ENCODE data around the gene C2orf68.
"Not testable (repeated sequence)": the region's sequence is repeated elsewhere in the genome, so short reads cannot be mapped to it uniquely, and the experiment has no call there.

C2orf68 gene

DNA sequence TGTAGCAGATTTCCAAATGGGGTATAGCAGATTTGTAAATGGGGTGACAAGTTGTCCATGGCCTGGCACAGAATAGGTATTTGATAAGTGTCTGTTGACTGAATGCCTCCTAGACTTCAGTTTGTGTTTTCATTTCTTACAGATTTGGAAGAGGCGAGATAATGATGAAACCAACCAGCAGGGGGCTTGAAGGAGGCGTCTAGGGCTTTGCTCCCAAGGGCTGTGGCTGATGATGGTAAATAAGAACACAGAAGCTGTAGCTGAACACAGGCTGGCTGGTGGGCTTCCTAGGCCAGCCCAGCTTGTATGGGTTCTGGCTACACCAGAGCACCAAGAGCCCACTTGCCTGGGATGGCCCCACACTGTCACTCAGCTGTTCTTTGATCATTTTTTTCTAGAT, 36.8 kb upstream of the C2orf68 start:
- no peak overlapping the region for H3K4me3 Mint-ChIP-seq
- peaks cover 55% of the 10 kb centered on the region for H3K36me3 Mint-ChIP-seq (ENCODE audit: low read depth)
- H3K27me3 Mint-ChIP-seq (ENCODE audit: low read depth), result no peaks in the 10 kb centered on the region

GRCh38 chr2:85647823-85648526, 36.1 kb upstream of the C2orf68 start:
- peaks cover 5% of the 10 kb centered on the region for H3K4me1 Mint-ChIP-seq (ENCODE audit: low read depth)
- peak overlapping the region; percentile 2 for H3K27ac Mint-ChIP-seq
- H3K9me3 Mint-ChIP-seq, result no peaks in the 10 kb centered on the region
- H3K27me3 Mint-ChIP-seq (ENCODE audit: low read depth), result no peaks in the 10 kb centered on the region
- no peak overlapping the region for H3K4me3 Mint-ChIP-seq
- peaks cover 55% of the 10 kb centered on the region for H3K36me3 Mint-ChIP-seq (ENCODE audit: low read depth)

More for the DNA sequence above, 36.8 kb upstream of the C2orf68 start:
- peak overlapping the region; percentile 34 for H3K27ac Mint-ChIP-seq
- H3K4me1 Mint-ChIP-seq (ENCODE audit: low read depth), result peaks cover 5% of the 10 kb centered on the region
- H3K9me3 Mint-ChIP-seq, result no peaks in the 10 kb centered on the region

- H3K27ac Mint-ChIP-seq, result no peak overlapping the region
- H3K27me3 Mint-ChIP-seq (ENCODE audit: low read depth), result no peaks in the 10 kb centered on the region
- no peak overlapping the region for H3K4me3 Mint-ChIP-seq
- peaks cover 20% of the 10 kb centered on the region for H3K4me1 Mint-ChIP-seq (ENCODE audit: low read depth)
- H3K36me3 Mint-ChIP-seq (ENCODE audit: low read depth), result peaks cover 62% of the 10 kb centered on the region
- H3K9me3 Mint-ChIP-seq, result no peaks in the 10 kb centered on the region
Measured at GRCh38 chr2:85646166-85646565, 34.3 kb upstream of the C2orf68 start.

DNA sequence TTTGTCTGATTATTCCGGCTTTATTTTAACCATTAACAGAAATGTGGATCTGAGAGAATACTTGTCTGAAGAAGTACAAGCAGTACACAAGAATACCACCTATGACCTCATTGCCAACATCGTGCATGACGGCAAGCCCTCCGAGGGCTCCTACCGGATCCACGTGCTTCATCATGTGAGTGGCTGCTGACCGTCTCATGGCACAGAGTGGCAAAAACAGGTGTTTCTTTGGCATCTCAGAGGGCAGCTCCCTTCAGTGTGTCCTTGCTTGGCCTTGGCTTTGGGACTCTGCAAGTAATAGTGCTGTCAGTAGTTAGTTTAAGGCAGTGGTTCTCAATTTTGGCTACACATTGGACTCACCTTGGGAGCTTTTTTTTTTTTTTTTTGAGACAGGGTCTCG, 33.0 kb upstream of the C2orf68 start:
- H3K4me1 Mint-ChIP-seq (ENCODE audit: low read depth), result peaks cover 22% of the 10 kb centered on the region
- H3K4me3 Mint-ChIP-seq, result no peak overlapping the region
- H3K9me3 Mint-ChIP-seq, result no peaks in the 10 kb centered on the region
- H3K27ac Mint-ChIP-seq, result no peak overlapping the region
- H3K27me3 Mint-ChIP-seq (ENCODE audit: low read depth), result no peaks in the 10 kb centered on the region
- peaks cover 65% of the 10 kb centered on the region for H3K36me3 Mint-ChIP-seq (ENCODE audit: low read depth)

DNA sequence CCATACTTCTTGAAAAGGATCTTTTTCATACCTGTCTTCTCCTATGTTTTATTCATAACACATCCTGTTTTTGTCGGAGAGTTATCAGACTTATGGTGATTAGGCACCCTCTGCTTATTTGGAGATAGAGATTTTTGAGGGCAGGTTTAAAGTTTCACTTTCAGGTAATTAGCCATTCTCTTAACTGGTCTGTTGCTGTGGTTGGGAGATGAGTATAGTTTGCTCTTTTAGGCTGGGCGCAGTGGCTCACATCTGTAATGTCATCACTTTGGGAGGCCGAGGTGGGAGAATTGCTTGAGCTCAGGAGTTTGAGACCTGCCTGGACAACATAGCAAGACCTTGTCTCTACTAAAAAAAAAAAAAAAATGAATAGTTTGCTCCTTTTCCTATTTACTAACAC, 30.9 kb upstream of the C2orf68 start:
- Mint-ChIP-seq H3K27ac (peak overlapping the region; percentile 38), H3K27me3 (ENCODE audit: low read depth) (no peaks in the 10 kb centered on the region), H3K9me3 (no peaks in the 10 kb centered on the region), H3K4me1 (ENCODE audit: low read depth) (peaks cover 22% of the 10 kb centered on the region), H3K4me3 (no peak overlapping the region), H3K36me3 (ENCODE audit: low read depth) (peaks cover 55% of the 10 kb centered on the region)

DNA sequence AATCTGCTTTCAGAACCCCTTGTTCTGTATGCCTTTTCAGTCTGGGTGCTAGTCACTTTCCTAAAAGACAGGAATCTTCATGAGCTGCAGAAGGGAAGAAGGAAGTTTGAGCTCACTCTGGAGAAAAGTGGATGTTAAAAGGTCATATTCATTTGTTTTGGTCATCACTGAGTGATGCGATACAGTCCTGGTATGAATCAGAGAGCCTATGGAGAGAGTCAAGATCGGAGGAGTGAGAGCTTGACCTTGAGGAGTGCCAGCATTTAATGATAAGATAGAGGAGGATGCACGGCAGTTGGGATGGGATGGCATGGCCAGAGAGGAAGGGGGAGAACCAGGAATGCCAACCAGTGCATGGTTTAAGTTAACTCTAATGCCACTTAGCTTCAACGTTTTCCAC, 23.8 kb upstream of the C2orf68 start:
- Mint-ChIP-seq H3K4me3 (no peak overlapping the region), H3K27ac (no peak overlapping the region), H3K36me3 (ENCODE audit: low read depth) (peaks cover 47% of the 10 kb centered on the region), H3K9me3 (no peaks in the 10 kb centered on the region), H3K4me1 (ENCODE audit: low read depth) (peaks cover 13% of the 10 kb centered on the region), H3K27me3 (ENCODE audit: low read depth) (no peaks in the 10 kb centered on the region)

DNA sequence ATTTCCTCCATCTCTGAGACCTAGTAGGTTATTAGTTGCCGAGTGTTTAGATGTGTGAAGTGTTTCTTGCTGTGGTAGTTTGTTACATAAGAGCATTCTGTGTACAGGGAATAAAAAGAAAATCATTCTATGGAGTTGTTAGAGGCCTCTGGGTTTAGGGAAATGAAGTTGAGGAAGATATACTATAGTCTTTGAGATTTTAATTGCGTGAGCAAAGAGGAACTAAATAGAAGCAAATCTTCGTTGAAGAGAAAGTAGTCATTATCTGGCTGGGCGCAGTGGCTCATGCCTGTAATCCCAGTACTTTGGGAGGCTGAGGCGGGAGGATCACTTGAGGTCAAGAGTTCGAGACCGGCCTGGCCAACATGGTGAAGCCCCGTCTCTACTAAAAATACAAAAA, 23.1 kb upstream of the C2orf68 start:
- H3K36me3 Mint-ChIP-seq (ENCODE audit: low read depth), result peaks cover 49% of the 10 kb centered on the region
- H3K27ac Mint-ChIP-seq, result peak overlapping the region; percentile 8
- no peak overlapping the region for H3K4me3 Mint-ChIP-seq

DNA sequence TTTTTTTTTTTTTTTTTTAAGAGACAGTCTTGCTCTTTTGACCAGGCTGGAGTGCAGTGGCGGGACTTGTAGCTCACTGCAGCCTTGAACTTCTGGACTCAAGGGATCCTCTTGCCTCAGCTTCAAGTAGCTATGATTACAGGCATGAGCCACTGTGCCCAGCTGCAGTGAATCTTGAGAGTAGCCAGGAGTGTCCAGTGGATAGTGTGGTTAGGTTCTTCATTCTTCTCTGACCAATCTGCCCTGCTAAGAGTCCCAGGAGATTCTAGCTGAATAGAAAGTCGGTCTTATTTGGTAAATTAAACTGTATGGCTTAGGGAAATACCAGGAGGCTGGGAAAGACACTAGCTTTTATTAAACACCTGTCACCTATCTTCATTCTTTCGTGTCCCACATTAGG, 19.4 kb upstream of the C2orf68 start:
- peaks cover 17% of the 10 kb centered on the region for H3K4me1 Mint-ChIP-seq (ENCODE audit: low read depth)
- no peak overlapping the region for H3K4me3 Mint-ChIP-seq
- H3K27ac Mint-ChIP-seq, result no peak overlapping the region
- H3K36me3 Mint-ChIP-seq (ENCODE audit: low read depth), result peaks cover 52% of the 10 kb centered on the region
- no peaks in the 10 kb centered on the region for H3K9me3 Mint-ChIP-seq
- no peaks in the 10 kb centered on the region for H3K27me3 Mint-ChIP-seq (ENCODE audit: low read depth)

More for the DNA sequence above, 23.1 kb upstream of the C2orf68 start:
- peaks cover 16% of the 10 kb centered on the region for H3K4me1 Mint-ChIP-seq (ENCODE audit: low read depth)
- H3K27me3 Mint-ChIP-seq (ENCODE audit: low read depth), result no peaks in the 10 kb centered on the region
- no peaks in the 10 kb centered on the region for H3K9me3 Mint-ChIP-seq

DNA sequence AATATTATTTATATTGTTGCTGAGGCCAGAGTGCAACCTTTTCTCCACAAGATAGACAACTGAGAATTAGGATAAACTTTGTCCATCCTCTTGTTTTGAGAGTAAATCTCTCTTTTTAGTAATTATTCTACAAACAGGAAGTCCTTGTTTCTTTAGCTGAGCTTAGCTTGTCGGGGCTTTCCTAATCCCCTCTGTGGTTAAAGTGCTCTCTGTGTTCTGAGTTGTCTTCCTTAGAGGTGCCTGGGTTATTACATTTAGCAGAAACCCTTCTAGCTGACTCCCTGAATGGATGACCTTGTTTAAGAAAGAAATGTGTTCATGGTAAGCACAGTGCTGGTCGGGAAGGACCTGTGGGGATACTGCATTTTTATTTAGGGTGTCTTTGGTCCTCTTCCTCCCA, 16.8 kb upstream of the C2orf68 start:
- no peaks in the 10 kb centered on the region for H3K9me3 Mint-ChIP-seq
- peaks cover 48% of the 10 kb centered on the region for H3K36me3 Mint-ChIP-seq (ENCODE audit: low read depth)
- H3K27me3 Mint-ChIP-seq (ENCODE audit: low read depth), result no peaks in the 10 kb centered on the region
- H3K27ac Mint-ChIP-seq, result peak overlapping the region; percentile 82
- peak overlapping the region; percentile 48 for H3K4me3 Mint-ChIP-seq
- peaks cover 13% of the 10 kb centered on the region for H3K4me1 Mint-ChIP-seq (ENCODE audit: low read depth)

GRCh38 chr2:85623991-85624390, 12.1 kb upstream of the C2orf68 start:
- Mint-ChIP-seq H3K9me3 (no peaks in the 10 kb centered on the region), H3K27ac (no peak overlapping the region), H3K4me1 (ENCODE audit: low read depth) (peaks cover 12% of the 10 kb centered on the region), H3K4me3 (no peak overlapping the region), H3K36me3 (ENCODE audit: low read depth) (peaks cover 45% of the 10 kb centered on the region), H3K27me3 (ENCODE audit: low read depth) (no peaks in the 10 kb centered on the region)

DNA sequence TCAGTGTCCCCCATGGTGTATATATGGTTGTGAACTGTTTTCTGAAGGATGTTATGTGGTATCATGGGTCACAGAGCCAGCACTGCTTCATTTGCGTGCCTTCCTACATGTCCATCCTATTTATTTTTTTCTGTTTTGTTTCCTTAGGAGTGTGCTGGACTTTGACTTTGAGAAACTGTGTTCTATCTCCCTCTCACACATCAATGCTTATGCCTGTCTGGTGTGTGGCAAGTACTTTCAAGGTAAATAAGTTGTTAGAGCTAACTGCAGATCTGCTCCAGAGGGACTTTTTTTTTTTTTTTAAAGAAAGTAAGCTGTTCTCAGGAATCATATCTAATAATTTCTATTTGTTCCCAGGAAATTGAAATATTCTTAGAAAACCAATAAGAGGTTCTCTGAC, 9.5 kb upstream of the C2orf68 start:
- Mint-ChIP-seq H3K27ac (no peak overlapping the region), H3K9me3 (no peaks in the 10 kb centered on the region), H3K4me1 (ENCODE audit: low read depth) (peaks cover 12% of the 10 kb centered on the region), H3K4me3 (no peak overlapping the region), H3K27me3 (ENCODE audit: low read depth) (no peaks in the 10 kb centered on the region), H3K36me3 (ENCODE audit: low read depth) (peaks cover 30% of the 10 kb centered on the region)

- no peak overlapping the region for H3K4me3 Mint-ChIP-seq
- H3K27me3 Mint-ChIP-seq (ENCODE audit: low read depth), result no peaks in the 10 kb centered on the region
- H3K27ac Mint-ChIP-seq, result no peak overlapping the region
- H3K36me3 Mint-ChIP-seq (ENCODE audit: low read depth), result peaks cover 22% of the 10 kb centered on the region
- no peaks in the 10 kb centered on the region for H3K9me3 Mint-ChIP-seq
- peaks cover 13% of the 10 kb centered on the region for H3K4me1 Mint-ChIP-seq (ENCODE audit: low read depth)
Measured at GRCh38 chr2:85619617-85620016, 7.8 kb upstream of the C2orf68 start.

DNA sequence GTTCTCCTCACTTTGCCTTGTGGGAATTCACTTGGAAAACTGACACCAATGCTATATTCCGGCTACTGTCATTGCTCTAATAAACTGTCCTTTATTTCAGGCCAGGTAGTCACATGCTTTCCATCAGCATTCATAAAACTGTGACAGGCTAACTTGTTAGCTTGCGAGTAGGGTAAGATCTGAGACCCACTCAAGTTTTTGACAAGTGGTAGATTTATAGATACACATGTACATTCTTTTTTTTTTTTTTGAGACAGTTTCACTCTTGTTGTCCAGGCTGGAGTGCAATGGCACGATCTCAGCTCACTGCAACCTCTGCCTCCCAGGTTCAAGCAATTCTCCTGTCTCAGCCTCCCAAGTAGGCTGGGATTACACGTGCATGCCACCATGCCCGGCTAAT, 5.9 kb upstream of the C2orf68 start:
- not testable (repeated sequence) for H3K27me3 Mint-ChIP-seq (ENCODE audit: low read depth); H3K27ac Mint-ChIP-seq; H3K9me3 Mint-ChIP-seq
- H3K4me3 Mint-ChIP-seq, result peak overlapping the region; percentile 96
- peaks cover 11% of the 10 kb centered on the region for H3K36me3 Mint-ChIP-seq (ENCODE audit: low read depth)
- H3K4me1 Mint-ChIP-seq (ENCODE audit: low read depth), result peaks cover 10% of the 10 kb centered on the region

- Mint-ChIP-seq H3K27ac (no peak overlapping the region), H3K36me3 (ENCODE audit: low read depth) (peaks cover 5% of the 10 kb centered on the region), H3K4me1 (ENCODE audit: low read depth) (peaks cover 18% of the 10 kb centered on the region), H3K27me3 (ENCODE audit: low read depth) (no peaks in the 10 kb centered on the region), H3K9me3 (no peaks in the 10 kb centered on the region), H3K4me3 (no peak overlapping the region)
Measured at GRCh38 chr2:85615413-85615728, 3.5 kb upstream of the C2orf68 start.

DNA sequence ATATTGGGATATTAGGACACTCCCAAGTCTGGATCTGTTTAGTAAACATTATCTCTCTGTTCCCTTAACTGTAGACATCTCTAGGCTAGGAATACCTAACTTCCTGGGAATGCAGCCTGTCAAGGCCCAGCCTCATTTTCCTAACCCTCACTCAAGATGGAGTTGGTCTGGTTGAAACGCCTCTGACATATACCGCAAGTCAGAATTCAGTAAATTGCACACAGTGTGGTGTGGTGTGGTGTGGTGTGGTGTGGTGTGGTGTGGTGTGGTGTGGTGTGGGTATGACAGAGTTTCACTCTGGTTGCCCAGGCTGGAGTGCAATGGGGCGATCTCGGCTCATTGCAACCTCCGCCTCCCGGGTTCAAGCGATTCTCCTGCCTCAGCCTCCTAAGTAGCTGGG, 2.9 kb upstream of the C2orf68 start:
- not testable (repeated sequence) for H3K27me3 Mint-ChIP-seq (ENCODE audit: low read depth); H3K9me3 Mint-ChIP-seq; H3K4me3 Mint-ChIP-seq; H3K36me3 Mint-ChIP-seq (ENCODE audit: low read depth)
- H3K4me1 Mint-ChIP-seq (ENCODE audit: low read depth), result peaks cover 22% of the 10 kb centered on the region
- H3K27ac Mint-ChIP-seq, result peak overlapping the region; percentile 49
